IPS-18c (cell line): ENCODE measurements around the gene NUDT13.

Source experiments
- H3K4me3 ChIP-seq: 2 replicates; pipeline ENCODE4 v1.7.0; 2013; ENCODE audit warnings: low read depth, mild to moderate bottlenecking, low read length, moderate library complexity; ENCODE audit not compliant: insufficient read depth
- H3K9me3 ChIP-seq: one replicate; pipeline ENCODE4 v1.6.1; 2013; ENCODE audit warnings: mild to moderate bottlenecking, low read length, moderate library complexity; ENCODE audit not compliant: control insufficient read depth, insufficient read depth

The NUDT13 gene

GRCh38 chr10:73110345-73110849, at the start of gene NUDT13:
NUDT13 (plus strand) TSS chr10:73110455; CDS start chr10:73114366, 3,911 bp downstream.
- Histone ChIP-seq H3K9me3 (no peaks in the 10 kb centered on the region), H3K4me3 (peak within 1 kb of the TSS; percentile 56)

DNA sequence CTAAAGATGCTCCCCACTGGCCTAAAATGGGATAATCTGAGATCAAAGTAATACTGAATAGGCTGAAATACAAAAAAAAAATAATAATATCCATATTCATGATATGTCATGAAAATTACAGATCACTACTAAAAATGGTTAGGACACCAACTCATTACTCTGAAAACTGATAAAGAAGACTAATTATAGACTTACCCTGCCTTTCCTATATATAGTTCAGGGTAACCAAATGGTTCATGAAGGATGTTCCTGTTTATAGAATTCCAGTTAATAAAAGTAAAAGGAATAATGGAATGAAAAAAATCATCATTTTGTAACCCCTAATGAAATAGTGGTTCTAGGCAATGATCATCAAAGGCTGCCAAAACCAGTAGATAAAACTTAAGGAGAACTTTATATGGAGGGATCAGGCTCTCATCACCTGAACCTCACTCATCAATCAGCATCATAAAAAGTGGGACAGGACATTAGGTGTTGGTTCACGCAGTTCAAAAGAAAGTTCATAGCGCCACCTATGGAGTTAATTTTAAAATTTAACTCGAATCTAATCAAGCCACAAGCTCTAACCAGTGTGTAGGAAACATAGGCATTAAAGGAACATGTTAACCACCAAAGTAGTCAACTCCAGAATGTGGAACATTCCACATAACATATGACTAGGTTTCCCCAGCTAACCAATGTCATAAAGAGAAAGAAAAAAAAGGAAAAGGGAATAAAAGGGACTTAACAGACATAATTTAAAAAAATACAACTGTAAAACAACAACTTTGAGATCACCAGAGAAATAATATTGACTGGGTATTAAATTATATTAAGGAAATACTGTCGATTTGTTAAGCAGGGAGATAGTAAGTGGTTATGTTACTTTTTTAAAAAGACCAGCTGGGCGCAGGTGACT, 49.3 kb upstream of the NUDT13 start:
- Histone ChIP-seq H3K4me3 (no peak overlapping the region), H3K9me3 (no peaks in the 10 kb centered on the region)

DNA sequence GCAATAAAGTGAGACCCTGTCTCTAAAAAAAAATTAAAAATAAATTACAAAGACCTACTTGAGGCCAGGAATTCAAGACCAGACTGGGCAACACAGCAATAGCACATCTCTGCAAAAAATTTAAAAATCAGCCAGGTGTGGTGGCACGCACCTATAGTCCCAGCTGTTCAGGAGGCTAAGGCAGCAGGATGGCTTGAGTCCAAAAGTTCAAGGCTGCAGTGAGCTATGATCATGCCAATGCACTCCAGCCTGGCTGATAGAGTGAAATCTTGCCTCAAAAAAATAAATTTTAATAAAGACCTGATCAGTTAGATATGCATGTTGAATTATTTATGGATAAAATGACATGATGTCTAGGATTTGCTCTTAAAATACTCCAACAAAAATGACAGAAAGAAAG, 48.5 kb upstream of the NUDT13 start:
- Histone ChIP-seq H3K4me3 (no peak overlapping the region), H3K9me3 (no peaks in the 10 kb centered on the region)

- Histone ChIP-seq H3K4me3 (no peak overlapping the region), H3K9me3 (no peaks in the 10 kb centered on the region)
Observed at GRCh38 chr10:73065441-73065840, 44.8 kb upstream of the NUDT13 start.

DNA sequence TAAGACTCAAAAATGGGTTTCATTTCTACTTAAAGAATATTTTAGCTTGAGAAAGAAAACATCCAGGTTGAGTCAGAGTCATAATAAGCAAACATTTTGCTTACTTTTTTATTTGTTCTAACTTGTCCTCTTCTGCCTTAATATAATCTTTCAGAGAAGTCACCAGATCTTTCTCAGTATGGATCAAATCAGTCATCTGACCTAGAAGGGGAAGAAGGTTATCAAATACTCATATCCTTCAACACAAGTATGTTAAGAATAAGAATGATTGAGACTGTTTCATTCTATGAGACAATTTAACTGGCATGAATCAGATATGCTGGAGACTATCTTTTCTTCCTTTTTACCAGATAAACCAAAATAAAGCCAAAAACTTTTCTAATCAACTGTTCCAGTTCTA, 36.6 kb upstream of the NUDT13 start:
- no peaks in the 10 kb centered on the region for H3K9me3 ChIP-seq
- no peak overlapping the region for H3K4me3 ChIP-seq

GRCh38 chr10:73075829-73076228, 34.4 kb upstream of the NUDT13 start:
- H3K4me3 ChIP-seq = no peak overlapping the region
- no peaks in the 10 kb centered on the region for H3K9me3 ChIP-seq

DNA sequence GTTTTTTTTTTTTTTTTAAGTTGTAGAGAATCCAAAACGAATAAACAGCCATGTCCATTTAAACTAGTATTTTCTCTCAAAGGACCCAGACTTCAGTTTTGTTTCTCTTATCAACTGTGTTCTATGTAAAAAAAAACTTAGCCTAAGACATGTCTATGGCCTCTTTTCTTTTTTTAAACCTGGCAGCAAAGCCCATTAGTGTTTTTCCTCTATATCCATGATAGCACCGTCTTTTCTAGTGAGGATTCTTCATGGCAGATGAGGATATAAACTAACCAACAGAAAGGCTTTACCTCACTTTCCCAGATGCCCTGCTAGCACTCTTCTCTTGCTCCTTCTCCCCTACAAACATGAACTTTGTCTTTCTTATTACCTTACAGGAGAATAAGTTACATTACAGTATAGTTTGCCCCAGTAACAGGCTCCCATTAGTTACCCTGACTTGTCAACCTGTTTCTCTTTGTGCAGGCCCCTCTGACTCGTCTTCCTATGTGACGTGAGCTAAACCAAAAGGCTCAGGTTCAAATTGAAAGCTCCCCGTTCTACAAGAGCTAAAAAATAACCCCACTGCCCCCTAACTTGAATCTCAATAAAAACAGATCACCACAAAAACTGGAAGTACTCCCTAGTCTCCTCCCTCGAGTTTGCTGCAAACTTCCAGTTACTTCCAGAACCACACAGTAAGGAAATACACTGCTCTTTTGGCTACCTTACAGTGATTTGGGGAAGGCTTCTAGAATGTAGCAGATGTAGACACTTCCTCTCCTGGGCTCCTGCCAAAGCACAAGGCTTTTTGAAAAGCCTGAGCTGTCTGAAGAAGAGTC, 33.7 kb upstream of the NUDT13 start:
- no peak overlapping the region for H3K4me3 ChIP-seq

GRCh38 chr10:73079779-73080541, 30.3 kb upstream of the NUDT13 start:
- Histone ChIP-seq H3K4me3 (no peak overlapping the region), H3K9me3 (no peaks in the 10 kb centered on the region)

More for the DNA sequence above, 33.7 kb upstream of the NUDT13 start:
- no peaks in the 10 kb centered on the region for H3K9me3 ChIP-seq

- H3K9me3 ChIP-seq = no peaks in the 10 kb centered on the region
- no peak overlapping the region for H3K4me3 ChIP-seq
Observed at GRCh38 chr10:73083221-73083620, 27.0 kb upstream of the NUDT13 start.

GRCh38 chr10:73084209-73084608, 26.0 kb upstream of the NUDT13 start:
- no peak overlapping the region for H3K4me3 ChIP-seq
- H3K9me3 ChIP-seq = no peaks in the 10 kb centered on the region

- no peak overlapping the region for H3K4me3 ChIP-seq
- no peaks in the 10 kb centered on the region for H3K9me3 ChIP-seq
Observed at GRCh38 chr10:73086816-73087215, 23.4 kb upstream of the NUDT13 start.

DNA sequence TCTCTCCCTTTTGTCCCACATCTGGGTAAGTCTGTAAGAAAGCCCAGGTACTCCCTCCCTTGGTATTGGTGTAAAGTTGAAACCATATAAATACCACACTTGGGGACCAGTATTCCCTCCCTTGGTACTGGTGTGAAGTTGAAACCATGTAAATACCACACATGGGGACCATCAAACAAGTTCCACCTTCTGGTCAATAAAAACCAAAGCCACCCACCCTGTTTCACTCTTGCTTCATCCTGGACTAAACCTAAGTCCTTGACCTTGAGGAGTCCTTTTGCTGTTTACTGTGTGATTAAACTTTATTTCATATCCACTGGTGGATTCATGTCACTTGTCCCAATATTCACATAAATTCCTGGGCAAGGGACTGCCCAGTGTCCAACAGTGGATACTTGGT, 22.0 kb upstream of the NUDT13 start:
- H3K9me3 ChIP-seq = no peaks in the 10 kb centered on the region

DNA sequence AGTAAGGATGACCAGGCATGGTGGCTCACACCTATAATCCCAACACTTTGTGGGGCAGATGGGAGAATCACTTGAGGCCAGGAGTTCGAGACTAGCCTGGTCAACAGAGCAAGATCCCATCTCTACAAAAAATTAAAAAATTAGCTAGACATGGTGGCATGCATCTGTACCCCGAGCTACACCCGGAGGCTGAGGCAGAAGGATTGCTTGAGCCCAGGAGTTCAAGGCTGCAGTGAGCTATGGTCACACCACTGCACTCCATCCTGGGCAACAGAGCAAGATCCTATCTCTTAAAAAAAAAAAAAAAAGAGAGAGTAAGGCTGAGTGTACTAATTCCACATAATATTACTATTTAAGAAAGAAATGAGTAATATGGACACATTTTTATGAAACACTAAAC, 17.4 kb upstream of the NUDT13 start:
- Histone ChIP-seq H3K4me3 (no peak overlapping the region), H3K9me3 (no peaks in the 10 kb centered on the region)

More for the DNA sequence above, 22.0 kb upstream of the NUDT13 start:
- H3K4me3 ChIP-seq = no peak overlapping the region

- Histone ChIP-seq H3K4me3 (no peak overlapping the region), H3K9me3 (no peaks in the 10 kb centered on the region)
Observed at GRCh38 chr10:73093922-73094850, 16.1 kb upstream of the NUDT13 start.

- H3K4me3 ChIP-seq = peak overlapping the region; percentile 94; the same call in 1 of the 2 replicates
- H3K9me3 ChIP-seq = no peaks in the 10 kb centered on the region
Observed at GRCh38 chr10:73094986-73095480, 15.2 kb upstream of the NUDT13 start.

DNA sequence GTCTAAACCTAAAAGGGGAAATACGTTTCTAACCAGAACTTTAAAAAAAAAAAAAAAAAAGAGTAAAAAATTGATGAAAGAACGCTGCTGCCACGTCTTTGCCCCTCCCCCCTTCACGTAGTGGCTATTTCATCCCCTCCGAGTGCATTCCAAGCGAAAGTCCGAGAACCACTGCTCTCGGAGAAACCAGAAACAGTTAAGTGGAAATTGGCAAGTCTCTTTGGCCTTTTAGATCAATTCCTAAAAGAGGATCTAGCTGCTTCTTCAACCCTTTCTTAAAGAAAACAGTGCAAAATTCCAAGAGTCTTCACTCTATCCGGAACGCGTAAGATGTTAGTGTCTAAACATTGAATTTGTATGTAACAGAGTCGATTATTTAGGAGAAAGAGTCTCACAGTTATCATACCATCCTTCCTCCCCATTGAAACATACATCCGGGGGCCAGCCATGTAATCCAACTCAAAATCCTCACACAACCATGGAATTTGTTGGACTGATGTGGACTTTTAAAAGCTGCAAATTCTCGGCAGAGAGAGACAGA, 14.7 kb upstream of the NUDT13 start:
- H3K9me3 ChIP-seq = no peaks in the 10 kb centered on the region
- peak overlapping the region; percentile 94 for H3K4me3 ChIP-seq
